ENCODE data around the gene CSNK1A1L.

The CSNK1A1L gene

GRCh38 chr13:37106642-37107041 is 1.2 kb upstream of the CSNK1A1L start:
- no peak for DNase-seq (ENCODE audit: low read depth)

GRCh38 chr13:37102896-37103295 is 2.6 kb downstream of the CSNK1A1L start:
- DNase-seq (ENCODE audit: low read depth): no peak

DNA sequence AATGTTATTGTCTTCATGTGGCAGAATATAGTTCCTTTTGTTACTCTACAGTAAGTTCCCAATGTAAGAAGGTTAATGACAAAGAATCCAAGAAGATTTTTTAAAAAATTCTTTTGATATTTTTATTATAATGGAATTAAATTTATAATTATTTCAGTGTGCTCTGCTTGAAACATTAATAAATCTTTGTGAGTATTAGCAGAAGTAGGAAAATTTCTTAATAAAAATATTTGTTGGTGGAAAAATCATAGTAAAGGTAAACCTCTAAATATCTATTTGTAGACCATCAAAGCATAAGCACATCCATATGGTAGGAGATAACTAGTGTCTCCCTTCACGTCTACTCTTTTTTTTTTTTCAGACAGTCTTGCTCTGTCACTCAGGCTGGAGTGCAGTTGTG is 4.3 kb downstream of the CSNK1A1L start:
- DNase-seq (ENCODE audit: low read depth): no peak

GRCh38 chr13:37100731-37101130 is 4.7 kb downstream of the CSNK1A1L start:
- no peak for DNase-seq (ENCODE audit: low read depth)

- peak; percentile 9 for DNase-seq (ENCODE audit: low read depth)
Observed at GRCh38 chr13:37097076-37097475, 8.4 kb downstream of the CSNK1A1L start.

GRCh38 chr13:37094840-37095239 is 10.6 kb downstream of the CSNK1A1L start:
- no peak for DNase-seq (ENCODE audit: low read depth)

GRCh38 chr13:37094099-37094498 is 11.4 kb downstream of the CSNK1A1L start:
- no peak for DNase-seq (ENCODE audit: low read depth)

GRCh38 chr13:37091835-37092234 is 13.6 kb downstream of the CSNK1A1L start:
- DNase-seq (ENCODE audit: low read depth): no peak

- DNase-seq (ENCODE audit: low read depth): no peak
Observed at GRCh38 chr13:37090912-37091311, 14.6 kb downstream of the CSNK1A1L start.

- no peak for DNase-seq (ENCODE audit: low read depth)
Observed at GRCh38 chr13:37089495-37089894, 16.0 kb downstream of the CSNK1A1L start.

DNA sequence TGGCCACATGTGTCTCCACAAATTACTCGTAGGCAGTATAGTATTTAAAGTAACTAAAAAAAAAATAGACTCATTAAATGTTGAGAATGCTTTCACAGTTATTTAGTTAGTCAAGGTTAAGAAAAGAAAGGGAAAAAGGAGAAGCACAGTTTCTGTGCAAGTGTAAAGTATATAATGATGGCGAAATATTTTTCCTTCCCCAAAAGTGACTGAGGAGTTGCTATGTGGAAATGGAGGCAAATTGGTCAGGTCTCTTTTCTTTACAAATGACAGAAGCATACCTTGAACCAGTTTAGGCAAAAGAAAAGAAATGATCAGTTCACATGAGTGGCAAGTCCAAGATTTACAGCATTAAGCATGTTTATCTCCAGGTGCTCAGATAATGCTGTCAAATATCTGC is 18.0 kb downstream of the CSNK1A1L start:
- DNase-seq (ENCODE audit: low read depth): no peak

GRCh38 chr13:37085606-37086005 is 19.9 kb downstream of the CSNK1A1L start:
- DNase-seq (ENCODE audit: low read depth): no peak

- DNase-seq (ENCODE audit: low read depth): no peak
Observed at GRCh38 chr13:37076818-37077217, 28.6 kb downstream of the CSNK1A1L start.

GRCh38 chr13:37075164-37075563 is 30.3 kb downstream of the CSNK1A1L start:
- DNase-seq (ENCODE audit: low read depth): no peak

GRCh38 chr13:37074703-37075102 is 30.8 kb downstream of the CSNK1A1L start:
- DNase-seq (ENCODE audit: low read depth): peak; percentile 57

GRCh38 chr13:37072024-37072423 is 33.4 kb downstream of the CSNK1A1L start:
- no peak for DNase-seq (ENCODE audit: low read depth)

GRCh38 chr13:37070956-37071355 is 34.5 kb downstream of the CSNK1A1L start:
- DNase-seq (ENCODE audit: low read depth): no peak

- DNase-seq (ENCODE audit: low read depth): no peak
Observed at GRCh38 chr13:37070145-37070695, 35.2 kb downstream of the CSNK1A1L start.

DNA sequence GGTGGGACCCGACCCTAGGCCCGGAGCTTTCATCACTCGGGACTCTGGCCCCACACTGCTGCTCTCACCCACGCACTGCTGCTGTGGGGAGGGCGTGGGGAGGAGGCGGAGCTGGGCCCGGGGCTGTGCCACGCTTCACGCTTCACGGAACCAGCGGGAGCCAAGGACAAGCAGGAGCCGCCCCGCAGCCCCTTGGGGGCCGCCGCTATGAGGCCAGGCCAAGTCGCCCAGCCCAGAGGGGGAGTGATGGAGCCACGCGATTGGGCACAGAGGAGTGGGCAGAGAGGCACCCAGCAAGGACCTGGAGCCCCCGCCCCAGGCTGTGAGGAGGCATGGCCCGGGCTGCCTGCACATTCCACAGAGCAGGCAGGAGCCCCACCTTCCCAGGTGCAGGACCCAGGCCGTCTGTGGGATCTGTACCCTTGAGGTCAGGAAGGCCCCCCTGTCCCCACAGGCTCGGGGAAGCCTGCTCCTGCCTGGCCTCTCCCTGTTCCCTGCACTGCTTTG is 35.8 kb downstream of the CSNK1A1L start:
- DNase-seq (ENCODE audit: low read depth): no peak

DNA sequence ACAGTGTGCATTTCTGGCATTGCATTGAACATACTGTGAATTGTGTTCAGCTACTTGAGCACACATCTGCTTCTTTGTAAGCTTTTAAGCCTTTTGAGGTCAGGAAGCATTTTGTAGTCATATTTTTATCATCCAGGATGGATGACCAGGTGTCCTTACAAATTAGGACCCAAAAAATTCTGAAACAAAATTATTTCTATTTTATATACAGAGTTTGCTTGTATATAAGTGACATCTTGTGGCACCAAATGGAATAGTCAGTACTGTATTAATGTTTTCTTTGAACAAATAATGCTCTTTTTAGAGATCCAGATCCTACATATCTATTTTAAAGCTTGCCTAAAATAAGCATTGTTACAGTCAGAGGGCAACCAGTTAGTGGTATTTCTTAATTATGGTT is 36.5 kb downstream of the CSNK1A1L start:
- DNase-seq (ENCODE audit: low read depth): peak; percentile 49

- DNase-seq (ENCODE audit: low read depth): no peak
Observed at GRCh38 chr13:37067874-37068273, 37.6 kb downstream of the CSNK1A1L start.

DNA sequence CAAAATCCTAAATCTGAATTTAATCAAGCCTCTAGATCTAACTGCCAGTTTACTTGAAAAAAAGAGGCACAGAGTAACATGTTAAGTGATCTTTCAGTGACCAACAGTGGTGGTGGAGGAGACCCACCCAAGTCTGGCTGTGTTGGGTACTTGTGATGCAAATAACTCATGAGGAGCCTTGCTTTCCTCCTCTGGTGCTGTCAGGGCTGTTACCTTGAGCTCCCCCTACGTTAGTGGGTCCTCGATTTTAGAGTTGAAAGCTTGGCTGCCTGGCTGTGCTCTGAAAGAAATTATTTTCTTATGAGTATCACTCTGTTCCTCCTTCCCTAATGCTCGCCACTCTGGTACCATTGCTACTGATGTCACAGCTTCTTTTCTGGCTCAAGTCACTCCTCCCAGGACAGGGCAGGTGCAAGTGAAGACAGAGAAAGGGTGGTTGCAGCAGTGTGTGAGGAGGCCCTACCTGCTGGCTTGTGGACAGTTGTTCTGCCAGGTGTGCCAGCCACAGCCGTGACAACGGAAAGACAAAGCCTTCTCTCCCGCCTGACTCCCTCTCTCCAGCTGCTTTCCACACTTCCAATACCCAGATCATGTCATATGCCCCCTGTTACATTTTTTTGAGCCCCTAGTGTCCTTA is 39.5 kb downstream of the CSNK1A1L start:
- DNase-seq (ENCODE audit: low read depth): no peak

- DNase-seq (ENCODE audit: low read depth): no peak
Observed at GRCh38 chr13:37059848-37060192, 45.6 kb downstream of the CSNK1A1L start.

Data from ELR (cell line).